GM18499 (cell line): ENCODE measurements around the gene MON1B.
A peak's percentile ranks its signal among the peaks of the same experiment; 100 is the strongest.
"Not testable (repeated sequence)": the region's sequence is repeated elsewhere in the genome, so short reads cannot be mapped to it uniquely, and the experiment has no call there.

Source experiments
- ATAC-seq: cut with Tn5 transposase; IDR thresholded peaks from one replicate; pipeline ENCODE4 v1.9.1; 2021; ENCODE audit warnings: moderate number of reproducible peaks; ENCODE audit not compliant: insufficient read depth, unreplicated experiment

Gene MON1B

GRCh38 chr16:77234611-77235010, 43.6 kb downstream of the MON1B start:
- no peak for ATAC-seq

GRCh38 chr16:77236063-77236511, 45.1 kb downstream of the MON1B start:
- peak; percentile 92 for ATAC-seq

- ATAC-seq, result no peak
Observed at GRCh38 chr16:77238593-77238992, 47.6 kb downstream of the MON1B start.

- not testable (repeated sequence) for ATAC-seq
Observed at GRCh38 chr16:77242471-77242870, 51.5 kb downstream of the MON1B start.

- ATAC-seq, result no peak
Observed at GRCh38 chr16:77246150-77246549, 55.2 kb downstream of the MON1B start.

GRCh38 chr16:77250400-77250799, 59.4 kb downstream of the MON1B start:
- no peak for ATAC-seq
